ENCODE measurements around the gene HSFX3.
A peak's percentile ranks its signal among the peaks of the same experiment; 100 is the strongest.
"Not testable (repeated sequence)": the region's sequence is repeated elsewhere in the genome, so short reads cannot be mapped to it uniquely, and the experiment has no call there.

Gene HSFX3

DNA sequence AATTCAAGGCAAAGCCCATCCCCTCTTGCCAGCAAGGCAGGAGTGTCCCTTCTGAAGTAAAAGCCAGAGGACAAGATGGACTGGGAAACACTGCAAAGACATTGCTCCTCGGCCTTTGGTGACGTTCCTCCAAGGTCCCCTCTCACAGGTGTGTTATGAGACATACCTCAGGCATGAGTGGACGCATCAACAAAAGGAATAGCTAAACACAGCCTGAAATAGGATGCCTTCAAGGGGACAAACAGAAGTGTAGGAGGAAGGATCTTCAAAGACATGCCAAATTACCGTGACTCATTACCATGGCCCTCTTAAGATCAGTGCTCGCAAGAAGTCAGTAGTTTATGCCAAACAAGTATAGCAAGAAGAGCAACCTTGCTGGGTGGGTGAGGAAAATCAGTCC is 38.6 kb downstream of the HSFX3 start:
- Histone ChIP-seq H3K36me3 (ENCODE audit: insufficient read depth, low read depth, low read length) (no peaks in the 10 kb centered on the region), H3K9me3 (ENCODE audit: insufficient read depth, low read depth, low read length) (no peaks in the 10 kb centered on the region), H3K4me1 (ENCODE audit: insufficient read depth, low read length) (peaks cover 4% of the 10 kb centered on the region), H3K9ac (ENCODE audit: low read depth, low read length) (no peak overlapping the region), H3K4me3 (ENCODE audit: low read length) (no peak overlapping the region), H3K27me3 (ENCODE audit: insufficient read depth, low read length) (no peaks in the 10 kb centered on the region), H3K27ac (ENCODE audit: low read length) (no peak overlapping the region)

DNA sequence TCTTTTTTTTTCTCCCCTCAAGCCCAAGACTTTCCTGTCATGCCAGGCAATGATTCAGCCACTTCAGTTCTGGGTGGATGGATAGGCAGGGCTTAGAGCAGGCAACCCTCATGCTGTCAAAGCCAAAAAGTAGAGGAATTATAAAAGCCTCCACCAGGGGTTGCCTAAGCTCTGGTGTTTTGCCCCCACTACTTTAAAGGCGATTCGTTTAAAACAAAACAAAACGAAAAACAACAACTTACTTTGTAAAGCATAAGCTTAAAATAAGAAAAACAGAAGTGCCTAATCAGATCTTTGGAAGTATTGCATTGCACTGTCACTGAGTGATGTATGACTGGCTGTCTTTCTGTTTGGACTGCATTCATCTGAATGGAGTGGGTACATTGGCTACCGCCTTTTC is 39.3 kb downstream of the HSFX3 start:
- no peak overlapping the region for H3K9ac ChIP-seq (ENCODE audit: low read depth, low read length)
- no peaks in the 10 kb centered on the region for H3K36me3 ChIP-seq (ENCODE audit: insufficient read depth, low read depth, low read length)
- H3K4me3 ChIP-seq (ENCODE audit: low read length): no peak overlapping the region
- H3K27me3 ChIP-seq (ENCODE audit: insufficient read depth, low read length): no peaks in the 10 kb centered on the region
- H3K9me3 ChIP-seq (ENCODE audit: insufficient read depth, low read depth, low read length): no peaks in the 10 kb centered on the region
- no peak overlapping the region for H3K27ac ChIP-seq (ENCODE audit: low read length)
- H3K4me1 ChIP-seq (ENCODE audit: insufficient read depth, low read length): peaks cover 9% of the 10 kb centered on the region

DNA sequence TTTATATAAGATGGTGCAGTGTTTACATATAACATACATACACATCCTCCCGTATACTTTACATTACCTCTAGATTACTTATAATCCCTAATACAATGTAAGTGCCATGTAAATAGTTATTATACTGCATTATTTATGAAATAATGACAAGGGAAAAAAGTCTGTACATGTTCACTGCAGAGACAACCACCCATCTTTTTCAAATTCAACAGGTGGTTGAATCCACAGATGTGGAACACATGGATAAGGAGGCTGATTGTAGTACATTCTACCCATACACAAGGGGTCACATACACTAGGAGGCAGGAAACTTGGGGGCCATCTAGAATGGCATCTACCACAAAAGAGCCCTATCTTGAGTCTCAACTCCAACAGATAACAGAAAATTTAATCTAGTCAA is 41.3 kb downstream of the HSFX3 start:
- Histone ChIP-seq H3K9ac (ENCODE audit: low read depth, low read length) (no peak overlapping the region), H3K36me3 (ENCODE audit: insufficient read depth, low read depth, low read length) (no peaks in the 10 kb centered on the region), H3K9me3 (ENCODE audit: insufficient read depth, low read depth, low read length) (no peaks in the 10 kb centered on the region), H3K27ac (ENCODE audit: low read length) (no peak overlapping the region), H3K27me3 (ENCODE audit: insufficient read depth, low read length) (no peaks in the 10 kb centered on the region), H3K4me1 (ENCODE audit: insufficient read depth, low read length) (peaks cover 9% of the 10 kb centered on the region), H3K4me3 (ENCODE audit: low read length) (no peak overlapping the region)

DNA sequence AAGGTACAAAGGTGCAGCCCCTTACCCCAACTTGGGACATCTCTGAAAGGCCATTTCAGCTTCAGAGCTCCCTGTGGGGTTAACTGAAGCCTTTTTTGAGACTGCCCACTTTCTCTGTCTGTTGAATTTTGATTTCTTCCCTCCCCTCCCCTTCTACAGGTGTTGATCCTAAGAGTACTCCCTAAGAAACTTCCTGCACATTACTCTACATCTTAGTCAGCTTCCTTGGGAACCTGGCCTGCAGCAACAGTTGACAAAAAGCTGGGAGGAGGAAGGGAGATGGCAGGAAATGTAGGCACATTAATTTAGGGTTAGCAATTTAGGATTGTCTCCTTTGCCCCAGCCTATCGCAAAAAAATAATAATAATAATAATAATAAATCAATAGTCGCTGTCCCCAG is 43.4 kb downstream of the HSFX3 start:
- Histone ChIP-seq H3K27ac (ENCODE audit: low read length) (no peak overlapping the region), H3K4me1 (ENCODE audit: insufficient read depth, low read length) (peaks cover 9% of the 10 kb centered on the region), H3K4me3 (ENCODE audit: low read length) (no peak overlapping the region), H3K27me3 (ENCODE audit: insufficient read depth, low read length) (no peaks in the 10 kb centered on the region), H3K9ac (ENCODE audit: low read depth, low read length) (no peak overlapping the region), H3K36me3 (ENCODE audit: insufficient read depth, low read depth, low read length) (peaks cover 6% of the 10 kb centered on the region; the same call in 1 of the 2 replicates), H3K9me3 (ENCODE audit: insufficient read depth, low read depth, low read length) (no peaks in the 10 kb centered on the region)

- Histone ChIP-seq H3K27me3 (ENCODE audit: insufficient read depth, low read length) (no peaks in the 10 kb centered on the region), H3K9me3 (ENCODE audit: insufficient read depth, low read depth, low read length) (no peaks in the 10 kb centered on the region), H3K4me1 (ENCODE audit: insufficient read depth, low read length) (peaks cover 9% of the 10 kb centered on the region), H3K4me3 (ENCODE audit: low read length) (peak overlapping the region; percentile 51; the same call in 1 of the 2 replicates), H3K36me3 (ENCODE audit: insufficient read depth, low read depth, low read length) (peaks cover 8% of the 10 kb centered on the region), H3K27ac (ENCODE audit: low read length) (no peak overlapping the region), H3K9ac (ENCODE audit: low read depth, low read length) (no peak overlapping the region)
Measured at GRCh38 chrX:149505671-149506070, 44.1 kb downstream of the HSFX3 start.

DNA sequence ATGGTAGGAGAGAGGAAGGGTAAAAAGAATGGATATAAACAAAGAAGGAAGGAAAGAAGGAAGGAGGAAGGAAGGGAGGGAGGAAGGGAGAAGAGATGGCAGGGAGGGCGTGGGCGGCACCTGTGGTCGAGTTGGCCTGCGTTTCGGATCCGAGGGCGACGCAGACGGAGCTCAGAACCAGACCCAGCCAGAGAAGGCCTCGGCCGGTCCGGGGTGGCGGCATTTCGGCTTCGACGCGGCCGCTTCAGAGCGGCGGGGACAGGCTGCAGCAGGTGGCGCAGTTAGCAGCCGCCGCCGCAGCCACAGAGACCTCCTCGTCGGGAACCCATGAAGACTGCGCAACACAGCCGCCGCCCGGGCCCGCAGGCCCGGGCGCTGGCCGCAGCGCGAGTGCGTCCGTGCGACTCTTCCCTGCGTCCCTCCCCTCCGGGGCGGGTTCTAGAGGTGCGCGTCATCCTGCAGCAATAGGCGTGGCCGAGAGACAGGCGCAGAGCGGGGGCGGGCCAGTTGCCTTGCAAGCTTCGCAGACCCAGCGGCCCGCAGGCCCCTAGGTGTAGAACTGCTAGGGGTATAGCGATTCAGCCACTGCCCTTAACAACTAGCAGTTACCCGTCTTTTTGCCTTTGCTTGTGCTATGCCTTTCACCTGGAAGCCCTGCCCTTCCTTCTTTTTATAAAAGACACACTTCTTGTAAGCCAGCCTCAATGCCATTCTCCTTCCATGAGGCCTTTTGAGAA is 44.6 kb downstream of the HSFX3 start, which contains the start of gene IDS:
Gene IDS (minus strand): TSS at position 392 of the 737 bp plus-strand sequence. CDS start 169 bp downstream, at position 223.
- H3K4me3 ChIP-seq (ENCODE audit: low read length): peak within 1 kb of the TSS; percentile 59
- H3K27ac ChIP-seq (ENCODE audit: low read length): no peak within 1 kb of the TSS
- H3K36me3 ChIP-seq (ENCODE audit: insufficient read depth, low read depth, low read length): peaks cover 12% of the 10 kb centered on the region
- H3K27me3 ChIP-seq (ENCODE audit: insufficient read depth, low read length): no peaks in the 10 kb centered on the region
- H3K9ac ChIP-seq (ENCODE audit: low read depth, low read length): peak within 1 kb of the TSS; percentile 42; the same call in 1 of the 2 replicates
- H3K4me1 ChIP-seq (ENCODE audit: insufficient read depth, low read length): peaks cover 7% of the 10 kb centered on the region
- H3K9me3 ChIP-seq (ENCODE audit: insufficient read depth, low read depth, low read length): no peaks in the 10 kb centered on the region

GRCh38 chrX:149504226-149504914 is 45.4 kb downstream of the HSFX3 start:
- Histone ChIP-seq H3K9me3 (ENCODE audit: insufficient read depth, low read depth, low read length) (no peaks in the 10 kb centered on the region), H3K4me3 (ENCODE audit: low read length) (peak overlapping the region; percentile 59), H3K27ac (ENCODE audit: low read length) (no peak overlapping the region), H3K4me1 (ENCODE audit: insufficient read depth, low read length) (peaks cover 4% of the 10 kb centered on the region), H3K27me3 (ENCODE audit: insufficient read depth, low read length) (no peaks in the 10 kb centered on the region), H3K36me3 (ENCODE audit: insufficient read depth, low read depth, low read length) (peaks cover 16% of the 10 kb centered on the region), H3K9ac (ENCODE audit: low read depth, low read length) (peak overlapping the region; percentile 42; the same call in 1 of the 2 replicates)

DNA sequence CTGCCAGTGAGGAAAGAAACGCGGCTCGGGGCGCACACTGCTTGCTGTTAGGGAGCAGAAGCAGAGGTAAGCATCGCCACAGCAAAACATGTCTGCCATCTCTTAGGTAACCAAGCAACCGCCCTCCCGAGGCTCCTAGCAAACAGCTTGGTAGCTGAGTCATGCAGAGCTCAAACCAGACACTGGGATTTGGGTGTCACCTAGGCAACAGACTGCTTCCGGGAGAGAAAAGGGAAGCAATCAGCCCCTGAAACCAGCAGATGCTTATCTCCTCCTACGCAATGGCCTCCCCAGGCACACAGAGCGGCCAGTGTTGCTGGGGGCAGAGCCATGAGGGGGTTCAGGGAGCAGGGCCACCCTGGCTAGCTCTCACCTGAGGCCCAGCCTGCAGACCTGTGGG is 46.3 kb downstream of the HSFX3 start:
- not testable (repeated sequence) for H3K4me1 ChIP-seq (ENCODE audit: insufficient read depth, low read length); H3K9me3 ChIP-seq (ENCODE audit: insufficient read depth, low read depth, low read length); H3K27me3 ChIP-seq (ENCODE audit: insufficient read depth, low read length); H3K27ac ChIP-seq (ENCODE audit: low read length); H3K9ac ChIP-seq (ENCODE audit: low read depth, low read length); H3K4me3 ChIP-seq (ENCODE audit: low read length)
- H3K36me3 ChIP-seq (ENCODE audit: insufficient read depth, low read depth, low read length): peaks cover 18% of the 10 kb centered on the region

- H3K9me3 ChIP-seq (ENCODE audit: insufficient read depth, low read depth, low read length); H3K27me3 ChIP-seq (ENCODE audit: insufficient read depth, low read length); H3K9ac ChIP-seq (ENCODE audit: low read depth, low read length); H3K27ac ChIP-seq (ENCODE audit: low read length); H3K4me1 ChIP-seq (ENCODE audit: insufficient read depth, low read length); H3K4me3 ChIP-seq (ENCODE audit: low read length): not testable (repeated sequence)
- H3K36me3 ChIP-seq (ENCODE audit: insufficient read depth, low read depth, low read length): peaks cover 23% of the 10 kb centered on the region
Measured at GRCh38 chrX:149502923-149503322, 46.8 kb downstream of the HSFX3 start.

DNA sequence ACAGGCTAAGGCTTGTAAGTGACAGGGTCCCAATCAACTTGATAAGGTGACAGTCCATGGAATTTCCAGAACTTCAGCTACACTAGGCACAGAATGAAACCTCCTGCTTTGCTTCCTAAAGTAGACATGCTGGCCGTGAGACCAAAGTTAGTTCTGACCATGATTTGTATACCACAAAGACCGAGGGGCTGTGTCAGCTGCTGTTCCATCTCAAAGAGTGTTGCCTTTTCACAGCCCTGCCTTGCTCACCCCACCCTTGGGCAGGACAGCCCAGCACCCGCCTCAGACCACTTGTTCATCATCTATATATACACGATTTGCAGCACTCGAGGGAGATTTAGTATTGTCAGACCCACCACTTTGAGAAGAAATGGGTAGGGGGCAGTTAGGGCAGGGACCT is 50.0 kb downstream of the HSFX3 start:
- Histone ChIP-seq H3K9ac (ENCODE audit: low read depth, low read length) (no peak overlapping the region), H3K4me1 (ENCODE audit: insufficient read depth, low read length) (no peaks in the 10 kb centered on the region), H3K9me3 (ENCODE audit: insufficient read depth, low read depth, low read length) (no peaks in the 10 kb centered on the region), H3K36me3 (ENCODE audit: insufficient read depth, low read depth, low read length) (peaks cover 51% of the 10 kb centered on the region), H3K27me3 (ENCODE audit: insufficient read depth, low read length) (no peaks in the 10 kb centered on the region), H3K4me3 (ENCODE audit: low read length) (no peak overlapping the region), H3K27ac (ENCODE audit: low read length) (no peak overlapping the region)

- Histone ChIP-seq H3K36me3 (ENCODE audit: insufficient read depth, low read depth, low read length) (peaks cover 59% of the 10 kb centered on the region), H3K4me1 (ENCODE audit: insufficient read depth, low read length) (no peaks in the 10 kb centered on the region), H3K4me3 (ENCODE audit: low read length) (no peak overlapping the region), H3K27ac (ENCODE audit: low read length) (no peak overlapping the region), H3K9ac (ENCODE audit: low read depth, low read length) (no peak overlapping the region), H3K9me3 (ENCODE audit: insufficient read depth, low read depth, low read length) (no peaks in the 10 kb centered on the region), H3K27me3 (ENCODE audit: insufficient read depth, low read length) (no peaks in the 10 kb centered on the region)
Measured at GRCh38 chrX:149498767-149499166, 51.0 kb downstream of the HSFX3 start.

All from iPS-20b (cell line).